ENCODE results near the gene VCP.

The VCP gene

GRCh38 chr9:35072461-35073278, at the start of gene VCP:
TSS of gene VCP (minus strand) at chr9:35072625. CDS start at chr9:35072353, 272 bp downstream.
- peak; percentile 99 for DNase-seq

GRCh38 chr9:35116898-35117551, 44.6 kb upstream of the VCP start:
- DNase-seq, result peak; percentile 89

- DNase-seq, result no peak
Observed at GRCh38 chr9:35116539-35116897, 44.1 kb upstream of the VCP start.

- peak; percentile 97 for DNase-seq
Observed at GRCh38 chr9:35115680-35116538, 43.5 kb upstream of the VCP start, which contains the start of gene ATOSB. TSS of gene ATOSB (minus strand) at chr9:35115862. CDS start at chr9:35108274, 7,588 bp downstream.

- DNase-seq, result no peak
Observed at GRCh38 chr9:35114840-35115628, 42.6 kb upstream of the VCP start.

GRCh38 chr9:35114113-35114839, 41.9 kb upstream of the VCP start:
- DNase-seq, result peak; percentile 87

- DNase-seq, result no peak
Observed at GRCh38 chr9:35112257-35113020, 40.0 kb upstream of the VCP start.

- DNase-seq, result peak; percentile 96
Observed at GRCh38 chr9:35111001-35111933, 38.8 kb upstream of the VCP start.

GRCh38 chr9:35110327-35110761, 37.9 kb upstream of the VCP start:
- DNase-seq, result no peak

GRCh38 chr9:35108946-35109575, 36.6 kb upstream of the VCP start:
- no peak for DNase-seq

GRCh38 chr9:35108461-35108860, 36.0 kb upstream of the VCP start:
- DNase-seq, result no peak

- no peak for DNase-seq
Observed at GRCh38 chr9:35107297-35108290, 35.2 kb upstream of the VCP start.

GRCh38 chr9:35106343-35106730, 33.9 kb upstream of the VCP start:
- DNase-seq, result no peak

- DNase-seq, result no peak
Observed at GRCh38 chr9:35105571-35106342, 33.3 kb upstream of the VCP start.

GRCh38 chr9:35105126-35105525, 32.7 kb upstream of the VCP start:
- DNase-seq, result no peak

- DNase-seq, result no peak
Observed at GRCh38 chr9:35104586-35104985, 32.2 kb upstream of the VCP start.

- no peak for DNase-seq
Observed at GRCh38 chr9:35103660-35104191, 31.3 kb upstream of the VCP start.

Data from NCI-H2029 (cell line).